H1 (cell line): Measurements from ENCODE around the gene GH2. TPM values are rescaled to one million over a fixed set of nuclear protein-coding genes. Genes with fewer than 3 reads are reported as not detected.

Experiments
- CTCF ChIA-PET: fragments of 300-600 bp; sonication (Branson Sonifier 250); formaldehyde crosslinking; loops from one replicate; lab custom pipeline; 2021; ENCODE audit not compliant: partially characterized antibody; lab: Charles Lee
- POLR2A ChIA-PET: fragments of 300-600 bp; sonication (Branson Sonifier 250); formaldehyde crosslinking; loops from one replicate; lab custom pipeline; 2021; ENCODE audit warnings: inconsistent platforms; ENCODE audit not compliant: partially characterized antibody; lab: Charles Lee
- DNase-seq, 2 experiments: peaks; one replicate each; pipeline versions ENCODE4 v3.0.0 to v3.0.0-alpha.2; 2010 to 2022; ENCODE audit warnings: low spot score in 2 of 2, low read depth in 1 of 2, mixed read lengths in 1 of 2
- FAIRE-seq: peaks from 2 replicates; lab custom pipeline; 2011; peaks lifted over from hg19 to GRCh38; lab: Jason Lieb, UNC
- H2AFZ ChIP-seq: 2 replicates; pipeline ENCODE4 v1.8.1; 2012; ENCODE audit warnings: low read length, inconsistent platforms
- H2AK5ac ChIP-seq: 2 replicates; pipeline ENCODE4 v1.6.1; 2013; ENCODE audit warnings: low read depth, low read length
- H2BK120ac ChIP-seq: replicated peaks from 2 replicates; pipeline ENCODE3; 2013; ENCODE audit warnings: low read depth, low read length, inconsistent platforms
- H2BK12ac ChIP-seq: 2 replicates; pipeline ENCODE4 v1.6.1; 2013; ENCODE audit warnings: low read depth, low read length
- H2BK15ac ChIP-seq: 2 replicates; pipeline ENCODE4 v1.6.1; 2013; ENCODE audit warnings: low read length
- H2BK20ac ChIP-seq: 2 replicates; pipeline ENCODE4 v1.6.1; 2013; ENCODE audit warnings: low read length
- H2BK5ac ChIP-seq: 2 replicates; pipeline ENCODE4 v1.6.1; 2013; ENCODE audit warnings: low read depth, low read length
- H3K14ac ChIP-seq: 2 replicates; pipeline ENCODE4 v1.6.1; 2013; ENCODE audit warnings: inconsistent platforms; ENCODE audit not compliant: insufficient read length
- H3K18ac ChIP-seq: 2 replicates; pipeline ENCODE4 v1.6.1; 2013; ENCODE audit warnings: low read length; ENCODE audit errors: extremely low read depth
- H3K23ac ChIP-seq: 2 replicates; pipeline ENCODE4 v1.6.1; 2013; ENCODE audit warnings: inconsistent platforms; ENCODE audit not compliant: insufficient read length
- H3K23me2 ChIP-seq: 2 replicates; pipeline ENCODE4 v1.6.1; 2013; ENCODE audit warnings: low read depth, low read length
- H3K27ac ChIP-seq: 2 replicates; pipeline ENCODE4 v1.6.1; 2011; ENCODE audit warnings: low read depth, low read length, inconsistent platforms
- H3K27me3 ChIP-seq, 4 experiments: replicated peaks in 1 of 4; 1 replicate in 1 of 4; 2 replicates in 3 of 4; pipeline versions ENCODE4 v1.6.1 to v1.8.1; 2011 to 2013; ENCODE audit warnings: low read length in 3 of 4, mild to moderate bottlenecking in 3 of 4, inconsistent platforms in 2 of 4, mixed read lengths in 2 of 4, moderate library complexity in 1 of 4; ENCODE audit not compliant: control insufficient read depth in 3 of 4, insufficient read depth in 3 of 4; ENCODE audit errors: extremely low read depth in 1 of 4
- H3K36me3 ChIP-seq, 4 experiments: 2 replicates each; pipeline versions ENCODE4 v1.6.1 to v1.8.1; 2011 to 2013; ENCODE audit warnings: mild to moderate bottlenecking in 4 of 4, low read length in 3 of 4, moderate library complexity in 2 of 4, control low read depth in 1 of 4, inconsistent platforms in 1 of 4; ENCODE audit not compliant: insufficient read depth in 4 of 4, control insufficient read depth in 2 of 4
- H3K4ac ChIP-seq: replicated peaks from 2 replicates; pipeline ENCODE3; 2013; ENCODE audit warnings: low read length, low read depth, mixed read lengths, inconsistent platforms; ENCODE audit not compliant: insufficient read length
- H3K4me1 ChIP-seq, 4 experiments: replicated peaks in 1 of 4; 1 replicate in 1 of 4; 2 replicates in 3 of 4; pipeline versions ENCODE4 v1.6.1 to v1.8.1; 2011 to 2013; ENCODE audit warnings: low read length in 3 of 4, inconsistent platforms in 2 of 4, mixed read lengths in 1 of 4; ENCODE audit not compliant: insufficient read depth in 4 of 4, control insufficient read depth in 3 of 4
- H3K4me2 ChIP-seq, 2 experiments: 2 replicates each; pipeline versions ENCODE4 v1.6.1 to v1.8.1; 2011 to 2013; ENCODE audit warnings: low read depth in 2 of 2, low read length in 2 of 2, control low read depth in 1 of 2, inconsistent platforms in 1 of 2, mild to moderate bottlenecking in 1 of 2; ENCODE audit not compliant: insufficient read depth in 1 of 2
- H3K4me3 ChIP-seq, 4 experiments: fragments of 200-600, 300-600 bp in 1 of 4; sonication (generic), shearing (Covaris generic), sonication (Bioruptor Twin) in 1 of 4; 2 replicates each; pipeline versions ENCODE4 v1.5.1 to v1.8.1; 2011 to 2016; ENCODE audit warnings: low read length in 4 of 4, low read depth in 3 of 4, control low read depth in 2 of 4, inconsistent platforms in 2 of 4, mild to moderate bottlenecking in 2 of 4, mixed read lengths in 1 of 4, moderate library complexity in 1 of 4; ENCODE audit not compliant: insufficient read depth in 2 of 4; ENCODE audit errors: extremely low read depth in 1 of 4
- H3K56ac ChIP-seq: replicated peaks from 2 replicates; pipeline ENCODE3; 2013; ENCODE audit warnings: low read depth, mild to moderate bottlenecking, mixed read lengths, low read length, inconsistent platforms; ENCODE audit not compliant: insufficient read length
- H3K79me1 ChIP-seq: 2 replicates; pipeline ENCODE4 v1.6.1; 2013; ENCODE audit warnings: low read depth, low read length, control low read depth
- H3K79me2 ChIP-seq, 2 experiments: 2 replicates each; pipeline versions ENCODE4 v1.6.1 to v1.8.1; 2012 to 2013; ENCODE audit warnings: low read length in 2 of 2, mild to moderate bottlenecking in 2 of 2, inconsistent platforms in 1 of 2; ENCODE audit not compliant: insufficient read depth in 2 of 2, control insufficient read depth in 1 of 2
- H3K9ac ChIP-seq, 4 experiments: replicated peaks in 1 of 4; 1 replicate in 1 of 4; 2 replicates in 3 of 4; pipeline versions ENCODE4 v1.6.1 to v1.8.1; 2011 to 2013; ENCODE audit warnings: low read depth in 3 of 4, low read length in 3 of 4, control low read depth in 2 of 4, mild to moderate bottlenecking in 2 of 4, moderate library complexity in 2 of 4, inconsistent platforms in 1 of 4; ENCODE audit errors: extremely low read depth in 1 of 4
- H3K9me3 ChIP-seq, 2 experiments: 2 replicates each; pipeline versions ENCODE4 v1.6.1 to v1.8.1; 2012 to 2013; ENCODE audit warnings: mild to moderate bottlenecking in 2 of 2, moderate library complexity in 2 of 2, control low read depth in 1 of 2, inconsistent platforms in 1 of 2, low read depth in 1 of 2, low read length in 1 of 2, mixed read lengths in 1 of 2; ENCODE audit not compliant: insufficient read depth in 2 of 2
- H4K20me1 ChIP-seq, 2 experiments: replicated peaks in 1 of 2; 2 replicates each; pipeline versions ENCODE3 to v1.8.1; 2011 to 2013; ENCODE audit warnings: inconsistent platforms in 2 of 2, low read length in 2 of 2, mild to moderate bottlenecking in 1 of 2; ENCODE audit not compliant: insufficient read depth in 2 of 2, control insufficient read depth in 1 of 2
- H4K5ac ChIP-seq: 2 replicates; pipeline ENCODE4 v1.6.1; 2013; ENCODE audit warnings: low read length, low read depth, mixed read lengths, inconsistent platforms; ENCODE audit not compliant: insufficient read length
- H4K8ac ChIP-seq: 2 replicates; pipeline ENCODE4 v1.8.0; 2013; ENCODE audit warnings: mild to moderate bottlenecking, moderate library complexity, low read length, inconsistent platforms; ENCODE audit not compliant: insufficient read depth; ENCODE audit errors: extremely low read depth
- H4K91ac ChIP-seq: replicated peaks from 2 replicates; pipeline ENCODE3; 2013; ENCODE audit warnings: low read length, mixed read lengths, inconsistent platforms; ENCODE audit not compliant: insufficient read length
- CEBPB ChIP-seq: IDR thresholded peaks from 2 replicates; pipeline ENCODE4 v1.6.1; 2012; ENCODE audit warnings: low read depth, low read length
- CHD2 ChIP-seq: IDR thresholded peaks from 2 replicates; pipeline ENCODE4 v1.6.1; 2012; ENCODE audit warnings: low read length, improper control_type of control experiment
- HDAC6 ChIP-seq: IDR thresholded peaks from one replicate; pipeline ENCODE4 v1.7.1; 2012; ENCODE audit warnings: low read depth, mild to moderate bottlenecking, inconsistent platforms, low read length, moderate library complexity
- KDM1A ChIP-seq: fragments of 200-600, 300-600 bp; sonication (generic); IDR thresholded peaks from 2 replicates; pipeline ENCODE4 v1.7.1; 2016; ENCODE audit warnings: mild to moderate bottlenecking, low read length, borderline replicate concordance
- POLR2AphosphoS5 ChIP-seq: IDR thresholded peaks from 2 replicates; pipeline ENCODE4 v1.6.1; 2011; ENCODE audit warnings: low read depth, low read length
- RBBP5 ChIP-seq: IDR thresholded peaks from 2 replicates; pipeline ENCODE4 v1.7.1; 2012; ENCODE audit warnings: low read depth, mild to moderate bottlenecking, inconsistent platforms, low read length, moderate library complexity, borderline replicate concordance
- RFX5 ChIP-seq: IDR thresholded peaks from 2 replicates; pipeline ENCODE4 v1.6.1; 2011; ENCODE audit warnings: low read depth, low read length, improper control_type of control experiment, borderline replicate concordance
- SP4 ChIP-seq: IDR thresholded peaks from 2 replicates; pipeline ENCODE4 v1.6.1; 2012; ENCODE audit warnings: low read length, inconsistent platforms
- SRF ChIP-seq: IDR thresholded peaks from 2 replicates; pipeline ENCODE4 v1.6.1; 2011; ENCODE audit warnings: mild to moderate bottlenecking, low read depth, low read length, moderate library complexity
- SUZ12 ChIP-seq: fragments of 200-600 bp; sonication (generic); IDR thresholded peaks from 2 replicates; pipeline ENCODE4 v1.6.1; 2012; ENCODE audit warnings: mild to moderate bottlenecking, inconsistent platforms, low read length, moderate library complexity, mixed read lengths
- TCF12 ChIP-seq: IDR thresholded peaks from 2 replicates; pipeline ENCODE4 v1.6.1; 2011; ENCODE audit warnings: low read depth, mild to moderate bottlenecking, low read length
- ZNF274 ChIP-seq: IDR thresholded peaks from 2 replicates; pipeline ENCODE4 v1.7.0; 2012; ENCODE audit warnings: low read length, borderline replicate concordance; ENCODE audit errors: extremely low read depth
- WGBS, 2 experiments: shearing (Covaris generic) in 1 of 2; methylation state at CpG; one replicate each; pipeline versions ENCODE4 v1.1.6 to v1.1.7; 2013 to 2015; ENCODE audit warnings: low lambda C conversion rate in 2 of 2, mixed read lengths in 2 of 2, inconsistent platforms in 1 of 2, low coverage in 1 of 2, missing lambda C conversion rate in 1 of 2; ENCODE audit not compliant: insufficient replicate concordance in 2 of 2, insufficient coverage in 1 of 2, insufficient read length in 1 of 2; ENCODE audit errors: extremely low coverage in 1 of 2, missing lambda C conversion rate in 1 of 2; 5-methylcytosine and 5-hydroxymethylcytosine counted together
- polyA plus RNA-seq, 7 experiments: library from polyadenylated mRNA; depleted of rRNA in 3 of 7; stranded (reverse) in 5 of 7; unstranded in 2 of 7; fragments of >200 nt in 5 of 7; fragments of 200-250 nt in 2 of 7; gene quantifications; 1 replicate in 5 of 7; 2 replicates in 1 of 7; 4 replicates in 1 of 7; pipeline versions ENCODE4 v1.2.1 to v1.2.3, GENCODE V29; 2011 to 2013; ENCODE audit warnings: missing spikeins in 2 of 7, mixed read lengths in 2 of 7
- total RNA-seq: library from RNA; stranded (reverse); fragmentation: NEBNext Ultra II Directional; extraction: Animal tissue kit (Norgen Biotek cat#: 25700); gene quantifications from 2 replicates; pipeline ENCODE4 v1.2.1, GENCODE V29; 2021
- TF ChIP-seq, protein P1 (sequence below): IDR thresholded peaks from 2 replicates; pipeline ENCODE4 v1.6.1; 2011; ENCODE audit warnings: low read depth, mild to moderate bottlenecking, low read length; ENCODE audit not compliant: insufficient read depth

The GH2 gene
- total and polyA plus RNA-seq, 2 of the 8 experiments (the other 6 are each of a cell fraction or from before 2014, with no cell fraction given) = 0.60 to 1.5 TPM

DNA sequence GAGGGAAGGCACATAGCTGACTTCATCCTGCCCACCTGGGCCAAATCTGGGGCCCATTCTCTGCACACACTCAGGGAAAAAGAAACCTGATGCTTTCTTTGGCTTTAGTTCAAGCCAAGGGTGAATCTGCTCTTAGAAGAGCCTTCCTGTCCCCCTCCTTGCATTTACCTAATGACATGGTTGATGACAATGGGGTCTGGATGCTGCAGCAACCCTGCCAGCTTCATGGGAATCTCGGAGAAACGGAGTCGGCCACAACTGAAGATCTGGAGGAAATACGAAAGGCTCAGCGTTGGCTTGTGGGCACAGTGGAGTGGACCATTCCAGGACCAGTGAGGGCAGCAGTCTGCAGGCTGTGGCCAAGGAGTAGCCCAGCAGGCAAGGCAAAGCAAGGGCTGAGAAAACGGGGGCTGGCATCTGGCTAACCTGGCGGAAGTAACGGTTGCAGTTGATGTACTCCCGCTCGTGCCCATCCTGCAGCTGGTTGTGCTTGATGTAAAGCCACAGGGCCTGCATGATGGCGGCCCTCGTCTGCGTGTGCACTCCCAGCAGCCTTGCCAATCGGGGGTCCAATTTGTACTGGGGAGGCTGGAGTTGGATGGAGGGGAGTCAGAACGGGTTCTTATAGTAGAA is 47.9 kb downstream of the GH2 start:
- Histone ChIP-seq H4K8ac (no peak overlapping the region; the same call in 1 of the 2 replicates), H2BK20ac (no peak overlapping the region), H3K36me3 (peaks cover 42 to 63% (median 59%) of the 10 kb centered on the region in 4 experiments), H2AK5ac (no peak overlapping the region), H4K91ac (no peak overlapping the region), H2BK5ac (no peak overlapping the region; the same call in 1 of the 2 replicates), H3K9me3 (no peaks in the 10 kb centered on the region), H3K79me1 (peaks cover 22% of the 10 kb centered on the region), H3K14ac (no peak overlapping the region), H2BK120ac (no peak overlapping the region), H2BK12ac (no peak overlapping the region), H3K4me1 (peaks cover under 1 to 13% (median 11%) of the 10 kb centered on the region in 4 experiments), H3K79me2 (peaks cover 0 to 28% of the 10 kb centered on the region in 2 experiments), H4K5ac (no peak overlapping the region), H3K4me3 (no peak overlapping the region), H3K27ac (no peak overlapping the region), H3K9ac (no peak overlapping the region), H3K27me3 (no peaks in the 10 kb centered on the region), H3K23ac (no peak overlapping the region), H3K23me2 (no peaks in the 10 kb centered on the region), H2BK15ac (no peak overlapping the region), H4K20me1 (peaks cover 3 to 27% of the 10 kb centered on the region in 2 experiments), H3K4me2 (no peak overlapping the region), H3K56ac (no peak overlapping the region), H2AFZ (no peak overlapping the region), H3K18ac (no peak overlapping the region), H3K4ac (no peak overlapping the region)
- CTCF ChIA-PET = interaction anchor here (0.7 to 5.2 kb wide), 18 partner anchors 10 to 385 kb away, joined by 3 to 61 read pairs (median 4); no protein-coding TSS in a partner anchor
- FAIRE-seq = no peak
- no peak for DNase-seq
- POLR2A ChIA-PET = interaction anchor here (1.1 to 32.3 kb wide), 8 partner anchors 2 to 93 kb away, joined by 3 to 593 read pairs (median 7); partner anchors contain the start of genes CCDC47, DDX42, FTSJ3 and PSMC5
- whole genome bisulfite sequencing, 2 experiments = 94% methylated on average over 15 of the region's 15 CpGs; no CpG with 5 or more reads in 1 of the 2 experiments
- TF ChIP-seq RFX5 (no peak), SRF (no peak), KDM1A (no peak), POLR2AphosphoS5 (no peak), SUZ12 (no peak), SP4 (no peak), HDAC6 (no peak), RBBP5 (no peak), CHD2 (no peak), CEBPB (no peak), TCF12 (no peak), ZNF274 (no peak)
- TF ChIP-seq, protein P1, sequence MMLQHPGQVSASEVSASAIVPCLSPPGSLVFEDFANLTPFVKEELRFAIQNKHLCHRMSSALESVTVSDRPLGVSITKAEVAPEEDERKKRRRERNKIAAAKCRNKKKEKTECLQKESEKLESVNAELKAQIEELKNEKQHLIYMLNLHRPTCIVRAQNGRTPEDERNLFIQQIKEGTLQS = no peak
